Right lobe of liver (tissue), 4 donors: ENCODE data around the gene ABCD4.
"Not testable (repeated sequence)": the region's sequence is repeated elsewhere in the genome, so short reads cannot be mapped to it uniquely, and the experiment has no call there.

Experiments used
- CTCF ChIP-seq, 4 donors: fragments of 200-600 bp in 3 of 4; fragments of 450-650 bp in 1 of 4; IDR thresholded peaks; one replicate each; pipeline versions ENCODE4 v1.5.1 to v1.8.0; 2016 to 2022; ENCODE audit warnings: antibody characterized with exemption in 4 of 4, mild to moderate bottlenecking in 2 of 4
- POLR2A ChIP-seq: fragments of 450-650 bp; IDR thresholded peaks from one replicate; pipeline ENCODE4 v1.6.1; 2017; ENCODE audit warnings: antibody characterized with exemption, mild to moderate bottlenecking
- donor health status: DM: no; HTN: no; CAD: no.
- donor health status: DM: no; HTN: no; CAD: no.
- donor health status: DM: no; HTN: yes; CAD: no.

- TF ChIP-seq CTCF (IDR thresholded peaks at IDR 0.05); POLR2A: not testable (repeated sequence)
Measured at GRCh38 chr14:74270382-74271177, 32.2 kb downstream of the ABCD4 start.
